HL-60 (cell line): ENCODE results near the gene PTPRD.

ENCODE experiments used
- DNase-seq, 2 experiments: peaks; one replicate each; pipeline ENCODE4 v3.0.0-alpha.2; 2010 to 2020; ENCODE audit warnings: low read depth in 1 of 2, low spot score in 1 of 2
- H3K27ac ChIP-seq: fragments of 250-450 bp; sonication (Bioruptor Pico); replicated peaks from 2 replicates; pipeline ENCODE4 v1.5.1; 2020; ENCODE audit warnings: mild to moderate bottlenecking, moderate library complexity
- H3K27me3 ChIP-seq: fragments of 250-450 bp; sonication (Bioruptor Pico); 2 replicates; pipeline ENCODE4 v1.5.1; 2021; ENCODE audit warnings: mild to moderate bottlenecking, moderate library complexity; ENCODE audit not compliant: insufficient read depth, poor library complexity, severe bottlenecking
- H3K4me3 ChIP-seq: replicated peaks from 2 replicates; pipeline ENCODE4 v1.5.1; 2011; ENCODE audit warnings: mild to moderate bottlenecking, control low read depth, low read length; ENCODE audit not compliant: insufficient read depth
- CTCF ChIP-seq: IDR thresholded peaks from one replicate; pipeline ENCODE4 v1.5.1; 2011; ENCODE audit warnings: low read length, control low read depth, inconsistent platforms; ENCODE audit not compliant: insufficient read depth
- GABPA ChIP-seq: IDR thresholded peaks from 2 replicates; pipeline ENCODE4 v1.6.1; 2012; ENCODE audit warnings: low read depth
- POLR2AphosphoS5 ChIP-seq: IDR thresholded peaks from 2 replicates; pipeline ENCODE4 v1.6.1; 2012; ENCODE audit warnings: low read depth
- REST ChIP-seq: IDR thresholded peaks from 2 replicates; pipeline ENCODE4 v1.6.1; 2012; ENCODE audit warnings: low read depth; ENCODE audit not compliant: insufficient replicate concordance
- SPI1 ChIP-seq: IDR thresholded peaks from 2 replicates; pipeline ENCODE4 v1.6.1; 2012; ENCODE audit warnings: low read depth, mild to moderate bottlenecking, borderline replicate concordance

The PTPRD gene

GRCh38 chr9:8605096-8605495 lies 2007.7 kb downstream of the PTPRD start:
- Histone ChIP-seq H3K27me3 (no peaks in the 10 kb centered on the region), H3K27ac (no peak overlapping the region), H3K4me3 (no peak overlapping the region)
- TF ChIP-seq POLR2AphosphoS5 (no peak), SPI1 (no peak), CTCF (no peak), REST (no peak), GABPA (no peak)
- DNase-seq, result no peak

- Histone ChIP-seq H3K27me3 (no peaks in the 10 kb centered on the region), H3K27ac (no peak overlapping the region)
- no peak for DNase-seq
These were observed 2008.6 kb downstream of the PTPRD start for GRCh38 chr9:8604201-8604600.

More at GRCh38 chr9:8604201-8604600, 2008.6 kb downstream of the PTPRD start:
- TF ChIP-seq POLR2AphosphoS5, result no peak
- no peak for TF ChIP-seq SPI1
- TF ChIP-seq CTCF, result no peak
- no peak for TF ChIP-seq GABPA
- TF ChIP-seq REST, result no peak
- H3K4me3 ChIP-seq, result no peak overlapping the region
